GM19035 (cell line): ENCODE data around the gene TOM1L2.
"Not testable (repeated sequence)": the region's sequence is repeated elsewhere in the genome, so short reads cannot be mapped to it uniquely, and the experiment has no call there.

Experiments used
- ATAC-seq: cut with Tn5 transposase; IDR thresholded peaks from one replicate; pipeline ENCODE4 v1.9.1; 2021; ENCODE audit not compliant: unreplicated experiment

TOM1L2 gene

GRCh38 chr17:17944242-17944641 is 28.0 kb downstream of the TOM1L2 start:
- no peak for ATAC-seq

GRCh38 chr17:17943281-17943984 is 28.8 kb downstream of the TOM1L2 start:
- no peak for ATAC-seq

- ATAC-seq = no peak
Observed at GRCh38 chr17:17942846-17943245, 29.4 kb downstream of the TOM1L2 start.

GRCh38 chr17:17941015-17941414 is 31.2 kb downstream of the TOM1L2 start:
- no peak for ATAC-seq

- no peak for ATAC-seq
Observed at GRCh38 chr17:17940441-17940911, 31.7 kb downstream of the TOM1L2 start.

- ATAC-seq = not testable (repeated sequence)
Observed at GRCh38 chr17:17939941-17940340, 32.3 kb downstream of the TOM1L2 start.

GRCh38 chr17:17938388-17939107 is 33.7 kb downstream of the TOM1L2 start:
- no peak for ATAC-seq

GRCh38 chr17:17937958-17938357 is 34.2 kb downstream of the TOM1L2 start:
- no peak for ATAC-seq

- no peak for ATAC-seq
Observed at GRCh38 chr17:17937201-17937853, 34.9 kb downstream of the TOM1L2 start.

GRCh38 chr17:17935321-17936271 is 36.6 kb downstream of the TOM1L2 start:
- no peak for ATAC-seq

- no peak for ATAC-seq
Observed at GRCh38 chr17:17934806-17935205, 37.4 kb downstream of the TOM1L2 start.

- ATAC-seq = no peak
Observed at GRCh38 chr17:17934214-17934613, 38.0 kb downstream of the TOM1L2 start.

GRCh38 chr17:17933775-17934174 is 38.4 kb downstream of the TOM1L2 start:
- no peak for ATAC-seq

- no peak for ATAC-seq
Observed at GRCh38 chr17:17931159-17931558, 41.0 kb downstream of the TOM1L2 start.

GRCh38 chr17:17930674-17931073 is 41.5 kb downstream of the TOM1L2 start:
- no peak for ATAC-seq

- ATAC-seq = no peak
Observed at GRCh38 chr17:17929655-17930380, 42.4 kb downstream of the TOM1L2 start.

- no peak for ATAC-seq
Observed at GRCh38 chr17:17928398-17929287, 43.6 kb downstream of the TOM1L2 start.

GRCh38 chr17:17926840-17927449 is 45.3 kb downstream of the TOM1L2 start:
- ATAC-seq = no peak

GRCh38 chr17:17926036-17926435 is 46.2 kb downstream of the TOM1L2 start:
- no peak for ATAC-seq
